Effector memory CD8-positive, alpha-beta T cell (primary cell): Measurements from ENCODE around the gene CDA.

ENCODE experiments used
- ATAC-seq: fragments of 150-1000 bp; cut with Tn5 transposase; replicated peaks from 2 replicates; pipeline ENCODE4 v1.10.0; 2021; ENCODE audit warnings: mild to moderate bottlenecking, moderate library complexity
- DNase-seq, 3 experiments: peaks; one replicate each; pipeline ENCODE4 v3.0.0; 2021
- H3K27ac Mint-ChIP-seq, 2 donors: one replicate each; pipeline ENCODE4 v1.8.0; 2022; ENCODE audit warnings: mild to moderate bottlenecking in 2 of 2, mixed read lengths in 2 of 2, moderate library complexity in 2 of 2
- H3K27me3 Mint-ChIP-seq, 2 donors: one replicate each; pipeline ENCODE4 v1.8.0; 2022; ENCODE audit warnings: mixed read lengths in 2 of 2
- H3K36me3 Mint-ChIP-seq: one replicate; pipeline ENCODE4 v1.8.0; 2022; ENCODE audit warnings: mild to moderate bottlenecking, moderate library complexity, mixed read lengths; ENCODE audit not compliant: insufficient read depth
- H3K4me1 Mint-ChIP-seq, 2 donors: one replicate each; pipeline ENCODE4 v1.8.0; 2022; ENCODE audit warnings: low read depth in 2 of 2, mixed read lengths in 2 of 2
- H3K4me3 Mint-ChIP-seq, 2 donors: one replicate each; pipeline ENCODE4 v1.8.0; 2022; ENCODE audit warnings: mild to moderate bottlenecking in 2 of 2, mixed read lengths in 2 of 2, moderate library complexity in 2 of 2
- H3K9me3 Mint-ChIP-seq, 2 donors: one replicate each; pipeline ENCODE4 v1.8.0; 2022; ENCODE audit warnings: mixed read lengths in 2 of 2

CDA gene

GRCh38 chr1:20657024-20657423 is 68.1 kb downstream of the CDA start:
- H3K4me3 Mint-ChIP-seq: no peak overlapping the region
- no peak for DNase-seq
- H3K4me1 Mint-ChIP-seq: peaks cover 34 to 41% of the 10 kb centered on the region in 2 donors
- no peaks in the 10 kb centered on the region for H3K27me3 Mint-ChIP-seq
- no peak for ATAC-seq
- no peaks in the 10 kb centered on the region for H3K9me3 Mint-ChIP-seq
- no peak overlapping the region for H3K27ac Mint-ChIP-seq
- peaks cover 67% of the 10 kb centered on the region for H3K36me3 Mint-ChIP-seq

DNA sequence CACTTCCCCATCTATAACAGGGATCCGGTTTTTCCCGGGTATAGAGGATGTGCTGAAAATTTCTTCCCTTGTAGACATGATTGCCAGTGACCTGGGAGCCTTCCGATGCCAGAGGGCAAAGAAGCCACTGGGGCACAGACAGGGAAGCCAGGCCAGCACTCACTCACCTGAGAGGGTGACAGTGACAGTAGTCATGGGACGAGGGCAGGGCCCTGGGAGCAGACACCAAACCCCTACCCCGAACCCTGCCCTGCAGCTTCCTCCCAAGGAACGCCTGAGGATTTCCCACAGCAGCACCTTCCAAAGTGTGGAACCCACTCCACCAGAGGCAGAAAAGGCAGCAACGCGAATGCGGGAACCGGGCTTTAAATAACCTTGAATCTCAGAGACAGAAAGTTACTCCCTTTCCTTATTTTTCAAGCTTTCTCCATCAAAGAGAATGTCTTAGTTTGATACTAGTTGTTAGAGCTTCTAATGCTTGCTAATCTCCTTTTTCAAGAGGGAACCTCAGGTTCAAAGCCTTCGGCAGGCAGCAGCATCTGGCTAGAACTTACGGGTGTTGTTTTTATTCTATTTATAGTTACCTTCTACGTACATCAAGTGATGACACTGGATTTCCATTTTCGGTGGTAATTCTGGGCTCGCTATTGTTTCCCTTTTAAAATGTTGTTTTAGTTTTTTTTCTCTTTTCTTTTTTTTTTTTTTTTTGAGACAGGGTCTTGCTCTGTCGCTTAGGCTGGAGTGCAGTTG is 69.4 kb downstream of the CDA start:
- Mint-ChIP-seq H3K27ac (peak overlapping the region; percentile 95 to 99), H3K4me3 (no peak overlapping the region), H3K27me3 (no peaks in the 10 kb centered on the region), H3K9me3 (no peaks in the 10 kb centered on the region), H3K36me3 (peaks cover 55% of the 10 kb centered on the region), H3K4me1 (peaks cover 41 to 50% of the 10 kb centered on the region in 2 donors)
- ATAC-seq: no peak
- no peak for DNase-seq

DNA sequence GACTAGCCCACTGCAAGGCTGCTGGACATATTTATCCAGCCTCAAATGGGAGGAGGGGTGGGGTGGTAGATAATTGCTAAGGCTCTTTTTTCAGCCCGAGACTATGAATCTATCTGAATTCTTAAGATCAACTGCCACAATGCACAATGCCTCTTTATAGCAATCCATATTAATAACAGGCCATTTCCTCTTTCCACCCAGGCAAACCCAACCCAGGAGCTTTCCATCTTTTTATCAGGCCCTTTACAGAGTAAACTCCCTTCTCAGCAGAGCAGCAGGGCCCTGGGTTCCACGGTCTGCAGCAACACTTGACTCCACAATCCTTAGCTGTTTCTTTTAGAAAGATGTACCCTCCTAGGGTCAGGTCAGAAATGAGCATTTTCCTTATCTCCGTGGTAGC is 71.5 kb downstream of the CDA start:
- ATAC-seq: no peak
- Mint-ChIP-seq H3K4me3 (peak overlapping the region; percentile 96 to 99), H3K27ac (peak overlapping the region; percentile 95 to 99), H3K36me3 (peaks cover 39% of the 10 kb centered on the region), H3K27me3 (no peaks in the 10 kb centered on the region), H3K4me1 (peaks cover 41 to 50% of the 10 kb centered on the region in 2 donors), H3K9me3 (no peaks in the 10 kb centered on the region)
- no peak for DNase-seq

DNA sequence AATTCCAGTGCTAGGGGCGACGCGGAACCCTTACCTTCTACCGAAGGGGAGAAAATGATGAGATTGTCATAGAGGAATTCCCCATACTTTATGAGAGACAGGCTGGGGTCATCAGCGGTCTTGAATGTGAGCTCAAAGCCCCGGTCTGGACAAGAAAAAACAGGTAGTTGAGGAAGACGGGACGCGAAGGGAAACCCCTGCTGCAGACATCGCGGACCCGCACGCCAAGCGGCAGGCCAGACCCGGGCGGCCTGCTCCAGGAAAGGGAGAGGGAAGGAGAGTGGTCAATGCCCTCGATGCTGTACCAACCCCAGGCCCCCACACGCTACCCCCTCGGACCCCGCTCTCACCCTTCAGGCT is 71.9 kb downstream of the CDA start:
- Mint-ChIP-seq H3K36me3 (peaks cover 35% of the 10 kb centered on the region), H3K4me1 (peaks cover 41 to 50% of the 10 kb centered on the region in 2 donors), H3K27me3 (no peaks in the 10 kb centered on the region), H3K4me3 (peak overlapping the region; percentile 96 to 99), H3K9me3 (no peaks in the 10 kb centered on the region), H3K27ac (peak overlapping the region; percentile 95 to 99)
- ATAC-seq (peak; percentile 2), DNase-seq (peak; percentile 17 to 23 (median 21))

DNA sequence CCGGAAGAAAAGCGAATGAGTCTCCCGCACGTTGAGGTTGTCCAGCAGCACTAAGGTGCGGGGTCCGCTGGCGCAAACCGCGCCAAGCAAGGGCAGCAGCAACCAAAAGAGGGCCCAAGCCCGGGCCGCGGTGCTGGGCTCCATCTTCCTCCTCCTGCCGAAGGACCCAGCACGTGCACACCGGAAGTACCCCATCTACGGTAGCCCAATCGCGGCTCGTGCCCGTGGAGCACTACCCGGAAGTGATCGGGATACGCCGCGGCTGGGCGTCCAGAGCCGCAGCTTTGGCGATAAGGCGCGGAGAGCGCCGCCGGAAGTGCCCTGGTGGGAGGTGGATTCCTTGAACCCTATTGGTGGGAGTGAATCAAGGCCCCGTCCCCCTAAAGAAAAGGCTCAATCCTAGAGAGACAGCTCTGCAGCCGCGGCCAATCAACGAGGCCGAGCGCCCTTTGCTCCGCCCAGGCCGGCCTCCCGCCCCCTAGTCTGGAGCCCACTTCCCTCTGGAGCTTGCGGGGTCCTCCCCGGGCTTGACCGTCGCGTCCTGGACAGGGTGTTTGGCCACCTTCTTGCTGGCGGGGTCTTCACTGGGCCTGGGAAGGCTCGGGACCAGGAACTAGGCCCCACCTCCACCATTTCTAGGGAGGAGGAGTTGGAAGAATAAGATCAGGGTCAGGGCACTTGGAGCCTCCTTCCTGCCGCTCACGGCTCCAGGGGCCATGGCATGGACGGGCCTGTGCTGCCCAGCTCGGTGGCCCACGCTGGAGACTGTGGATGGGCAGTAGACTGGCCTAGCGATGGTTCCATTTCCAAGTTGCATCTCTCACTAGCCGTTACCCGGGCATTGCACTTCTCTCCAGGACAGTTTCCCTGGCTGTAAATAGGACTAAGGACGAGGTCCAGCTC is 72.6 kb downstream of the CDA start, which contains the start of gene DDOST:
Gene DDOST, minus strand, starts transcription at position 163 of the 903 bp plus-strand sequence. Its CDS starts 19 bp downstream, at position 144.
- Mint-ChIP-seq H3K27ac (peak within 1 kb of the TSS; percentile 95 to 99), H3K9me3 (no peaks in the 10 kb centered on the region), H3K4me3 (peak within 1 kb of the TSS; percentile 96 to 99), H3K4me1 (peaks cover 41 to 48% of the 10 kb centered on the region in 2 donors), H3K36me3 (peaks cover 28% of the 10 kb centered on the region), H3K27me3 (no peaks in the 10 kb centered on the region)
- ATAC-seq (peak; percentile 95), DNase-seq (peak; percentile 88 to 91 (median 89))

DNA sequence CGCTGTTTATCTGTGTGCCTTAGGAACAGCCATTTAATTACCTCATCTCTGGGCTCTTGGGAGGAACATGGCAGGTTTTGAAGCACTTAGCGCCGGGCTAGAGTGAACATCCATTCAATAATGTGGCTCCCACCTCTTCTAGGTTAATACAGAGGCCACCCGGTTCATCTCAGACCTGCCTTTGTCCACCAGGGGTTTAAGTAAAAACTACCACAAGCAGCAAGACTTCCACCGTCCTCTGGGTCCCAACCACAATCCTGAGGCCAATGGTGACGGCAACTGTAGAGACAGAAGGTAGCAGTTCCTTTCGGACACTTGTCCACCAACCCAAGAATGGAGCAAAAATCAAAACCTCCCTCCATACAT is 73.2 kb downstream of the CDA start:
- no peak for DNase-seq
- Mint-ChIP-seq H3K9me3 (no peaks in the 10 kb centered on the region), H3K27ac (peak overlapping the region; percentile 95 to 99), H3K27me3 (no peaks in the 10 kb centered on the region), H3K36me3 (peaks cover 24% of the 10 kb centered on the region), H3K4me3 (peak overlapping the region; percentile 96 to 99), H3K4me1 (peaks cover 38 to 46% of the 10 kb centered on the region in 2 donors)
- ATAC-seq: no peak

GRCh38 chr1:20663365-20663764 is 74.5 kb downstream of the CDA start:
- no peaks in the 10 kb centered on the region for H3K27me3 Mint-ChIP-seq
- H3K36me3 Mint-ChIP-seq: peaks cover 19% of the 10 kb centered on the region
- peak overlapping the region in 1 of 2 donors; percentile 95 for H3K27ac Mint-ChIP-seq
- ATAC-seq: no peak
- peak overlapping the region; percentile 96 to 99 for H3K4me3 Mint-ChIP-seq
- DNase-seq: no peak
- H3K9me3 Mint-ChIP-seq: no peaks in the 10 kb centered on the region
- H3K4me1 Mint-ChIP-seq: peaks cover 35 to 43% of the 10 kb centered on the region in 2 donors

- no peak overlapping the region for H3K4me3 Mint-ChIP-seq
- H3K27me3 Mint-ChIP-seq: no peaks in the 10 kb centered on the region
- no peak overlapping the region for H3K27ac Mint-ChIP-seq
- no peak for ATAC-seq
- H3K9me3 Mint-ChIP-seq: no peaks in the 10 kb centered on the region
- no peak for DNase-seq
- peaks cover 35% of the 10 kb centered on the region in 2 donors for H3K4me1 Mint-ChIP-seq
- H3K36me3 Mint-ChIP-seq: peaks cover 12% of the 10 kb centered on the region
These were observed 75.2 kb downstream of the CDA start for GRCh38 chr1:20663969-20664715.

DNA sequence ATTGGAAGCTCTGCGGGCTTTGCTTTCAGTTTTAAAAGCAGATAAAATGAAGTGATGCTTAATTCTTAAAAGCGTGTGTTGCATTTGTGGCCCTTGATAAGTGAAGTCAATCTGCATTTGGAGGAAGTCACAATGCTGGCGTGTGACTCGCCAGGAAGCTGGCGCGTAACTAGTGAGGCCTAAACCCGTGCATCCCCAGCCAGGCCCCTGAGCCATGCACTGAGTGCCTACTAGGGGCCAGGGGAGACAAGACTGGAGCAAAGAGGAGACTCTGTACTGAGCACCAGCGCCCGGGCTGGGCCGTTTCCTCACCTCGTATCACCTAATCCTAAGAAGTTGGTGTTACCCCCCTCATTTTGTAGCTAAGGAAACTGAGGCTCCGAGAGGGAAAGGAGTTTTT is 76.8 kb downstream of the CDA start:
- H3K27ac Mint-ChIP-seq: no peak overlapping the region

GRCh38 chr1:20666146-20666545 is 77.2 kb downstream of the CDA start:
- Mint-ChIP-seq H3K27me3 (peaks cover 0 to 8% of the 10 kb centered on the region in 2 donors), H3K36me3 (peaks cover 3% of the 10 kb centered on the region), H3K9me3 (no peaks in the 10 kb centered on the region), H3K4me3 (no peak overlapping the region), H3K4me1 (peaks cover 17 to 19% of the 10 kb centered on the region in 2 donors), H3K27ac (no peak overlapping the region)
- DNase-seq (no peak), ATAC-seq (no peak)

More for the DNA sequence above, 76.8 kb downstream of the CDA start:
- no peak overlapping the region for H3K4me3 Mint-ChIP-seq
- ATAC-seq (no peak), DNase-seq (no peak)
- H3K27me3 Mint-ChIP-seq: peaks cover 0 to 7% of the 10 kb centered on the region in 2 donors
- peaks cover 19 to 22% of the 10 kb centered on the region in 2 donors for H3K4me1 Mint-ChIP-seq
- H3K9me3 Mint-ChIP-seq: no peaks in the 10 kb centered on the region
- H3K36me3 Mint-ChIP-seq: peaks cover 8% of the 10 kb centered on the region

GRCh38 chr1:20666804-20667203 is 77.9 kb downstream of the CDA start:
- Mint-ChIP-seq H3K9me3 (no peaks in the 10 kb centered on the region), H3K4me3 (no peak overlapping the region), H3K27ac (no peak overlapping the region), H3K36me3 (no peaks in the 10 kb centered on the region), H3K27me3 (peaks cover under 1 to 10% of the 10 kb centered on the region in 2 donors), H3K4me1 (peaks cover 12 to 15% of the 10 kb centered on the region in 2 donors)
- DNase-seq: no peak
- ATAC-seq: peak; percentile 29
